ENCODE data around the gene L3MBTL4.

The L3MBTL4 gene

DNA sequence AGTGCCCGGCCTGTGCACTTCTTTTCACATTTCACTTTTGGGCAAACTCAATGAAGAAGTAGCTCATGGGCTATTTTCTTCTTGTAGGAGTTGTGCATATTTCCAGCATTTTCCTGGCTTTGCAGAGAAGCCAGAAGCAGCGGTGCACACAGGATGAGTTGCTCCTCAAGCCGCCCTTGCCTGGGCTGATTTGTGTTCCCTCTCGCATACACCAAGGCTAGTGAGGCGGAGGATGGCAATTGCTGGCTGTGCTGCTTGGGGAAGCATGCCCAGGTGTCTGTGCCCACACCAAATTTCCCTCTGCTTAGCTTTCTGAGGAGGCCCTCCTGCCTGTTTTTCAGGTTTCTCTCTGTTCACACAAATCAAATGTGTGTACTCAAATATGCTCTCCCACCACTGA lies 434.0 kb downstream of the L3MBTL4 start:
- no peak overlapping the region for H3K9ac ChIP-seq
- H3K79me2 ChIP-seq (ENCODE audit: insufficient read depth, low read depth): no peaks in the 10 kb centered on the region
- H4K20me1 ChIP-seq (ENCODE audit: insufficient read depth): no peaks in the 10 kb centered on the region
- TF ChIP-seq, protein P1, sequence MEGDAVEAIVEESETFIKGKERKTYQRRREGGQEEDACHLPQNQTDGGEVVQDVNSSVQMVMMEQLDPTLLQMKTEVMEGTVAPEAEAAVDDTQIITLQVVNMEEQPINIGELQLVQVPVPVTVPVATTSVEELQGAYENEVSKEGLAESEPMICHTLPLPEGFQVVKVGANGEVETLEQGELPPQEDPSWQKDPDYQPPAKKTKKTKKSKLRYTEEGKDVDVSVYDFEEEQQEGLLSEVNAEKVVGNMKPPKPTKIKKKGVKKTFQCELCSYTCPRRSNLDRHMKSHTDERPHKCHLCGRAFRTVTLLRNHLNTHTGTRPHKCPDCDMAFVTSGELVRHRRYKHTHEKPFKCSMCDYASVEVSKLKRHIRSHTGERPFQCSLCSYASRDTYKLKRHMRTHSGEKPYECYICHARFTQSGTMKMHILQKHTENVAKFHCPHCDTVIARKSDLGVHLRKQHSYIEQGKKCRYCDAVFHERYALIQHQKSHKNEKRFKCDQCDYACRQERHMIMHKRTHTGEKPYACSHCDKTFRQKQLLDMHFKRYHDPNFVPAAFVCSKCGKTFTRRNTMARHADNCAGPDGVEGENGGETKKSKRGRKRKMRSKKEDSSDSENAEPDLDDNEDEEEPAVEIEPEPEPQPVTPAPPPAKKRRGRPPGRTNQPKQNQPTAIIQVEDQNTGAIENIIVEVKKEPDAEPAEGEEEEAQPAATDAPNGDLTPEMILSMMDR (conservative IDR thresholded peaks at IDR 0.05; ENCODE audit: low read depth, low read length): no peak
- no peaks in the 10 kb centered on the region for H3K4me1 ChIP-seq (ENCODE audit: low read depth, poor library complexity, severe bottlenecking)
- H3K4me3 ChIP-seq (IDR thresholded peaks at IDR 0.05; ENCODE audit: insufficient read depth, low read depth, low read length): no peak overlapping the region
- H3K27me3 ChIP-seq (ENCODE audit: insufficient read depth, low read depth): no peaks in the 10 kb centered on the region
- H2AFZ ChIP-seq (ENCODE audit: low read depth): no peak overlapping the region
- no peak overlapping the region for H3K4me2 ChIP-seq
- no peaks in the 10 kb centered on the region for H3K36me3 ChIP-seq (ENCODE audit: insufficient read depth)
- H3K27ac ChIP-seq: no peak overlapping the region

DNA sequence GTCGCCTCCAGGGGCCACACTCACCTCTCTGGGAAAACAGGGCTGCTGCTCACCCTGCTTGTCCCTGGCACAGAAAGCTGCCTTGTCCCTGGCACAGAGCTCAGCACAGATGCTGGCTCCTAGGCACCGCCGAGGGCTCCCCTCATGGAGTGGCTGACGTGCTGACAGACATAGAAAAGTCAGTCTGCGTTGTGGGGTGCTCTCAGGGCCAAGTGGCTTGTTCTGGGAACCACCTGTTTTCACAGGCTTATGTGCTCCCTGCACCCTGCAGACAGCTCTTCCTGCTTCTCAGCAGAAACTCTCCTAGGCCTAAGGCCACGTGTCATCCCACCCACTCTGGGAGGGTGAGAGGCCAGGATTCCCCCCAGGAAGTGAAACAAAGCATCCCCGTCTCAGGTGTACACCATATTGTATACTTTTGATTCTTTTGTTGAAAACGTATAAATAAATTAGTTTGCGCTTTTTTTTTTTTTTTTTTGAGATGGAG lies 434.7 kb downstream of the L3MBTL4 start:
- no peak overlapping the region for H3K27ac ChIP-seq
- TF ChIP-seq, protein P1 (conservative IDR thresholded peaks at IDR 0.05; ENCODE audit: low read depth, low read length): no peak
- H2AFZ ChIP-seq (ENCODE audit: low read depth): no peak overlapping the region
- no peaks in the 10 kb centered on the region for H3K27me3 ChIP-seq (ENCODE audit: insufficient read depth, low read depth)
- H3K4me2 ChIP-seq: no peak overlapping the region
- H3K79me2 ChIP-seq (ENCODE audit: insufficient read depth, low read depth): no peaks in the 10 kb centered on the region
- H3K4me1 ChIP-seq (ENCODE audit: low read depth, poor library complexity, severe bottlenecking): peaks cover 5% of the 10 kb centered on the region
- no peak overlapping the region for H3K9ac ChIP-seq
- H3K36me3 ChIP-seq (ENCODE audit: insufficient read depth): no peaks in the 10 kb centered on the region
- no peaks in the 10 kb centered on the region for H4K20me1 ChIP-seq (ENCODE audit: insufficient read depth)
- no peak overlapping the region for H3K4me3 ChIP-seq (IDR thresholded peaks at IDR 0.05; ENCODE audit: insufficient read depth, low read depth, low read length)

DNA sequence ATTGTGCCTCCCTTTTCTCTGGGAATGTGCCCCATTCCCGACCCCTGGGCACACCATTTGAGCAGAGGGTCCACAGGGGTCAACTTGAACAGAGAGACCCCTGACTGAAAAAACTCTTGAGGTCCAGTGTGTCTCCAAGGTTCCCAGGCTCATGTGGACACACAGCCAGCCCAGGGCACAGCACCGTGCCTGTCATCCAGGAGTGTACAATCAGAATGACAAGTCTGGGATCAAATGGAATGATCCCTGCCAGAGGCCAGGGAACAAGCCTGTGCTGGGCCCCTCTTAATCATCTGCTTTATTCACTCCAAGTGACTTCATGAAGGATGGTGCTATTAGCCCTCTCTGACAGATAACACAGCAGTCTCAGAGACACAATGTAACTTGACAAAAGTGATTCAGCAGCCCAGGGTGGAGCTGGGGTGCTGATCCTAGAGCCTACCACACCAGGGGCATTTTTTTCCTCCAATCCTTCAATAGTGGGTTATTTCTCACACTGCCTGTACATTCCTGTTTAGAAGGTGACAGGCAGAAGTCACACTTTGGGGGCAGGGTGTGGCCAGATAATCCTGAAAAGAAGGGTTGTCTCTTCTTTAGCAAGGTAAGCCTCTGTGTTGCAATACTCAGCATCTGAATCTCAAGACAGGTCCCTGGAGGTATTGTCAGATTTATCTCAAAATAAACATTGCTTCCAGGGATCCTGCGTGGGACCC lies 435.4 kb downstream of the L3MBTL4 start:
- no peak overlapping the region for H3K9ac ChIP-seq
- TF ChIP-seq, protein P1 (conservative IDR thresholded peaks at IDR 0.05; ENCODE audit: low read depth, low read length): no peak

DNA sequence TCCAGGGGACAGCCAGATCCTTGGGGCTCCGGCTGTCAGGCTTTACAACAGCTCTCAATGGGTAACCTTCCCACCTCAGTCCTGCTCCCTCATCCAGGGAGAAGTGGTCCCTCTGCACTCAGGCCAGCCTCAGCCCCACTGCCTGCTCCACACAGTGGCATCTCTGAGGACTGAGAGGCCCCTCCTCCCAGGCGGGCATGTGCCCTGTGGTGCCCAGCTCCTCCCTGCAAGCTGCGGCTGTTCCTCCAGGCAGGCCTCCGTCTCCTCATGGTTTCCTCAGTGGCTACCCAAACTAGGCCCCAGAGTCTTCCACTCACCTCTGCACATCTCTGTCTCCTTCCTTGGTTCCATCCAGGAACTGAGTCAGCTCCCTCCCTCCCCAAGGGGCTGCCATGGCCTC lies 437.7 kb downstream of the L3MBTL4 start:
- Histone ChIP-seq H3K4me3 (IDR thresholded peaks at IDR 0.05; ENCODE audit: insufficient read depth, low read depth, low read length) (no peak overlapping the region), H3K27ac (no peak overlapping the region), H3K27me3 (ENCODE audit: insufficient read depth, low read depth) (no peaks in the 10 kb centered on the region), H3K79me2 (ENCODE audit: insufficient read depth, low read depth) (no peaks in the 10 kb centered on the region), H4K20me1 (ENCODE audit: insufficient read depth) (no peaks in the 10 kb centered on the region), H3K9ac (no peak overlapping the region), H3K4me1 (ENCODE audit: low read depth, poor library complexity, severe bottlenecking) (peaks cover 10% of the 10 kb centered on the region), H2AFZ (ENCODE audit: low read depth) (no peak overlapping the region), H3K36me3 (ENCODE audit: insufficient read depth) (no peaks in the 10 kb centered on the region), H3K4me2 (no peak overlapping the region)
- TF ChIP-seq, protein P1 (conservative IDR thresholded peaks at IDR 0.05; ENCODE audit: low read depth, low read length): no peak

More for the DNA sequence above, 435.4 kb downstream of the L3MBTL4 start:
- H3K27me3 ChIP-seq (ENCODE audit: insufficient read depth, low read depth): no peaks in the 10 kb centered on the region
- H3K4me1 ChIP-seq (ENCODE audit: low read depth, poor library complexity, severe bottlenecking): peaks cover 10% of the 10 kb centered on the region
- no peaks in the 10 kb centered on the region for H3K79me2 ChIP-seq (ENCODE audit: insufficient read depth, low read depth)
- no peak overlapping the region for H3K4me3 ChIP-seq (IDR thresholded peaks at IDR 0.05; ENCODE audit: insufficient read depth, low read depth, low read length)
- H3K36me3 ChIP-seq (ENCODE audit: insufficient read depth): no peaks in the 10 kb centered on the region
- no peak overlapping the region for H2AFZ ChIP-seq (ENCODE audit: low read depth)
- H3K4me2 ChIP-seq: no peak overlapping the region
- no peaks in the 10 kb centered on the region for H4K20me1 ChIP-seq (ENCODE audit: insufficient read depth)
- H3K27ac ChIP-seq: no peak overlapping the region
